Measurements from ENCODE around the gene ADAMTS6.

The ADAMTS6 gene

DNA sequence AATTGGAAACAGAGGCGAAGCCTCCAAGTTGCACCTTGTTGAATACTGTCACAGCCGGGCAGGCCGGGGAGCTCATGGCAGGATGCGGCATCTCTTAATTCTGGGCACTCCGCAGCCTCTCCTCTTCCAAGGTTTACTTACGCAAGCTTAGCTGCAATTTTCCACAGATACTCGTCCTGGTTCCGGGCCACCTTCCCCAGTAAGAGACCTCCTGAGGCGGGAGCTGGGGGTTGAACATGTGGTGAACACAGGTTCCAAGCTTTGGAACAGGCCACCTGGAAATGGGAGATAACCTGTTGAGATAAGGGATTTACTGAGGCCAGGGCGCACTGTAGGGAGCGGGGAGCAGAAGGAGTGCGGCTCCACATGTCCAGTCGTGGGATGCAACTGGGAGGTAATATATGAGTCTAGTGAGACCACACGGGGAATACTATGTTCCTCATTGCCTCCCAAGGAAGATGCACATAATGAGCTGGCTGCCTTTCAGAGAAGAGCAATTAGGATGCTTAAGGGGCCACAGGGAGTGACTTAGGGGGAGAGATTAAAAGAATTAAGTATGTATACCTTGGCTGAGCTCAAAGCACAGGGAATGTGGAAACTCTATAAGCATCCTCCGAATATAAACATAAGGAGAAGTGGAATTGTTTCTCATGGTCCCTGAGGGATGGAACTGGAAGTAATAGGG, 377.8 kb downstream of the ADAMTS6 start:
- DNase-seq (ENCODE audit: low spot score): peak; percentile 70

DNA sequence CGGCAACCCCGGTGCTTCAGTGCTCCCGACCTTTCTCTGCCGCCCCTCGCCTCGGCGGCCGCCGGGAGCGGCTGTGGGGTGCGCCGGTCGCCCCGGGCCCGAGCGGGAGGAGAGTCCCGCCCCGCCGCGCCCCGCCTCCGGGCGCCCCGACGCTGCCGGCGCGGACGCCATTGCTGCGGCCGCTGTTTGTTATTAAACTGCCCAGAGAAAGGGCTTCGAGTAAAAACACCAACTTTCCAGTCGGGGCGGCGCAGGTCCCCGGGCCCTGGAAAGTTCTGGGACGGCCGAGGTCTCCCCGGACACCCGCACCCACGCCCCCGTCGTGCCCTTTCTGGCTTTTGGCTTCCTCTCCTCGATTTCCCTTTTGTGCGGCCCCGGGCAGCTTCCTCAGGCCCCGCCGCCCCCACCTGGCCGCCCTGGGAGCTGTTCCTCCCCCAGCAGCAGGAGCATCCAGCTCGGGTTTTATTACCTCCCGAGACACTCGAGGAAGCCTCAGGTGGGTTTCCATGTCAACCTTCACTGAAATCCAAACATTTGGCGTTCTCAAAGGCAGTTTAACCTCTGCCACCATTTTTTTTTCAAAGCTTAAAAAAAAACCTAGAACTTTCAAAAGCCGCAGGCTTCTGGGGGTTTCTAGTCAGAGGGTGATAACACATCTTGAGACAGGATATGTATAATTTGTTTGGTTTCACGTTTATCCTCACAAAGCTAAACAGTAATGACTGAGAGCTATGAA, 378.6 kb downstream of the ADAMTS6 start:
- DNase-seq (ENCODE audit: low spot score): peak; percentile 84

DNA sequence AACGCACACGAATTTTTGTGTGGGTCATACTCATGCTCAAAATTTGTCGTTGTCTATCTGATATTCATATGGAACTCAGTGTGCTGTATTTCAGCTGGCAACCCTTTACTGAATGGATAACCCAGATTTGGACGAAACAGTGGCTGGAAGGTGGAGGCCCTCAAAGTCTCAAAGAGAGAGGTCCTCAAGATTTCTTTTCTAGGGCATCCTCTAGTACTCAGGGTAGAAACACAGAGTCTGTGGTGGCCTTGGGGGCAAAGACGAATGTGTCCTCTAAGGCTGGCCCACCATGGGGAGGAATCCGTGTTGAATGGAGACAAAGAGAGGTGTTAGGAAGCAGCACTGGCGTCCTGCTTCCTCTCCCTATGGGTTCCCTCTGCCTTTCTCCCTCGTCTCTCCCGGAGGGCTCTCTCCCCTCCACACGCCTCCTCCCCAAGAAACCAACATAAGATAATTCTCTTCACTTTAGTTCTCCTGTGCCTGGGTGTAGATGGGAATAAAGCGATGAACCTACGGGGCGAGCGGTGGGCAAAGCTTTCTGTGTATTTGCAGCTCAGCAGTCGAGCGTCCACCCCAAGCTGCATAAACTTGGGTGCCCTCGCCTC, 379.2 kb downstream of the ADAMTS6 start:
- no peak for DNase-seq (ENCODE audit: low spot score)

DNA sequence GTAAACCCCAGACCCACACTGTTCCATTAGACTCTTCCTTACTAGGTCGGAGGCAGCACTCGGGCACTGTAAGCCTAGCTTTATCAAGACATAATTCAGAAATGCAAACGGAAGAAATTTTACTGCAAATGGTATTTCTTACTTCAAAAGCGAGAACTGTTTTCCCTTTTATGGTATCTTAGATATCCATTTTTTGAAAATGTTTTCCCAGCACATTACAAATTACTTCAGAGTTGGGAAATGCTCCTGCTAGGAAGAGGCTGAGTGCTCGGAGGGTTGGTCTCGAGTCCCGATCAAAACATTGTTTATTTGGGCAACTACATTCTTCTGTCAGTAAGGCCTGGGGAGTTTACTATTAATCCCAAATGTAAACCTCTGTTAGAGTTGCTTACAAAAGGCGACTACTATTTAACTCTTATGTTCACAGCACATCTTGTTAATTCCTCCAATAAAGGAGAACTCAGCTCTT, 380.1 kb downstream of the ADAMTS6 start:
- no peak for DNase-seq (ENCODE audit: low spot score)

DNA sequence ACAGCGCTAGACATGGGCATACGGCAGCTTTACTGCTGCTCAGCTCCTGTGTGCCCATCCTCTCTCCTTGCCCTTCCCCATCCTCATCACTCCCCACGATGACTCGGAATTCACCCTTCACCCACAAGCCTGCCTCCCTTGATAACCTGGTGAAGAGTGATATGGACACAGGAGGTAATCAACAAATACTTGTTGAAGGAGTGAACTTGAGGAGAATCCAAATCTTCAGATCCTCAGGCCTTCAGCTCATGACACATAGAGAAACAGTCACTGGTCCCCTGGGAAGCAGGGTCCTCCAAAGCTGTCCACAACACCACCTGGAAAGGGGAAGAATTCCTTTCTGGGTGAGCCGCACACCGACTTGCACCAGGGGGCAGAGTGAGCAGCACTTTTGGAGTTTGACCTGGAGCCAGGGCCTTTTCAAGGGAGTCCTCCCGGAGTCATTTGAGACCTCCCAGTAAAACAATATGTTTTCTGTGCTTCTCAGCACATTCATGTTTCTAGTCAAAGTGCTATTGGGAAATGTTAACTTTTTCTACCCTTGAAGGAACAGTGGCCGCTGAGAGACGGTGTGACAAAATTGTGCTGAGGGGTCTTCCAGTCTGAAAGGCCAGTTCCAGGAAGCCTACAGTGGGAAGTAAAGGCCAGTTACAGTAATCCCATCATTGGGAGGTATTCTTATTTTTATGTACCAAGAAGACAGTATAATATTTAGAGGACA, 380.6 kb downstream of the ADAMTS6 start:
- no peak for DNase-seq (ENCODE audit: low spot score)

Measured in left forelimb (tissue), 1 donor.